HG03439 (cell line): ENCODE measurements around the gene HACD1.
A peak's percentile ranks its signal among the peaks of the same experiment; 100 is the strongest.

Experiments
- ATAC-seq: cut with Tn5 transposase; IDR thresholded peaks from one replicate; pipeline ENCODE4 v1.9.1; 2021; ENCODE audit warnings: mild to moderate bottlenecking, moderate library complexity; ENCODE audit not compliant: unreplicated experiment

Gene HACD1, protein sequence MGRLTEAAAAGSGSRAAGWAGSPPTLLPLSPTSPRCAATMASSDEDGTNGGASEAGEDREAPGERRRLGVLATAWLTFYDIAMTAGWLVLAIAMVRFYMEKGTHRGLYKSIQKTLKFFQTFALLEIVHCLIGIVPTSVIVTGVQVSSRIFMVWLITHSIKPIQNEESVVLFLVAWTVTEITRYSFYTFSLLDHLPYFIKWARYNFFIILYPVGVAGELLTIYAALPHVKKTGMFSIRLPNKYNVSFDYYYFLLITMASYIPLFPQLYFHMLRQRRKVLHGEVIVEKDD

DNA sequence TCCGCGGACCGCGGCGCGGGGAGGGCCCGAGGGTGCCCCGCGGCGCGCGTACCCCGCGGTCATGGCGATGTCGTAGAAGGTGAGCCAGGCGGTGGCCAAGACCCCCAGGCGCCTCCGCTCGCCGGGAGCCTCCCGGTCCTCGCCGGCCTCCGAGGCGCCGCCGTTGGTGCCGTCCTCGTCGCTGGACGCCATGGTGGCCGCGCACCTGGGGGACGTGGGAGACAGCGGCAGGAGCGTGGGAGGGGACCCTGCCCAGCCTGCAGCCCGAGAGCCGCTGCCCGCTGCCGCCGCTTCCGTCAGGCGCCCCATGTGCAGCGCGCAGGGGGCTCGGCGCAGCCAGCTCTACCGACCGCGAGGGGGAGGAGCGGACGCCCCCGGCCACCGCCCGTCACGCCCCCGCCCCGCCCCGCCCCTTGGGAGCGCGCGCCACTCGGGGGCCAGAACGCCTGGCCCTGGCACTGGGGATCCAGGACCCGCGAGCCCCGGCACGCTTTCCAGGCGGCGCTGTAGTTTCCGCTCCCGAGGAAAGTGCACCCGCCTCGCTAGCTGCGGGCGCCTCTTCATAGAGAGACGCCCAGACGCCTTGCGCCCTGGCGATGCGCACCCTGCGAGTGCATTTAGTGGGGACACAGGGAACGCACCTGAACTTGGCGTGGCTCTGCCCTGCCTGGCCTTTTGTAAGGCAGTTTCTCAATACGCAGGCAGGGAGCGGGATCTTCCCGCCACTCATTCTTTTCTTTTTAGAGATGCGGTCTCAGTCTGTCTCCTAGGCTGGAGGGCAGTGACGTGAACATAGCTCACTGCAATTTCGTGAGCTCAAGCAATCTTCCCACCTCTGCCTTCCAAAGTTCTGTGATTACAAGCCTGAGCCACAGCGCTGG is at the start of gene HACD1:
TSS of gene HACD1 (minus strand) at position 344 of the 881 bp plus-strand sequence. CDS start at position 309, 35 bp downstream.
- ATAC-seq: peak; percentile 51

DNA sequence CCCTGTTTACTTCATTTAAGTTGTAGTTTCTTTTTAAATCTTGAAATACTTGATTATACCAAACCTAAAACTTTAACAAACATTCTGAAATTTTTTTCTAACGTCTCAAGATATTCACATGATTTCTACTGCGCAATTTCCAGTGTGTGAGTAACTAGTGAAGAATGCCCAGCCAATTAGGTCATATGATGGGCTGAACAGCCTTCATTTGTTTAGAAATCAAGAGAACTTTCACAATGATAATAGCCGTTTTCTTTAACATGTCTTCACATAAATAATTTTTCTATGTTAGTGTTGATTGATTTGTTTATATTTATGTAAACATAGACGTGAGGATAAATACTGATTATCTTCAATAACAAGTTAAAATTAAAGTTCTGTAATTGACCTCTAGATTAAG is 48.6 kb upstream of the HACD1 start:
- ATAC-seq: no peak

DNA sequence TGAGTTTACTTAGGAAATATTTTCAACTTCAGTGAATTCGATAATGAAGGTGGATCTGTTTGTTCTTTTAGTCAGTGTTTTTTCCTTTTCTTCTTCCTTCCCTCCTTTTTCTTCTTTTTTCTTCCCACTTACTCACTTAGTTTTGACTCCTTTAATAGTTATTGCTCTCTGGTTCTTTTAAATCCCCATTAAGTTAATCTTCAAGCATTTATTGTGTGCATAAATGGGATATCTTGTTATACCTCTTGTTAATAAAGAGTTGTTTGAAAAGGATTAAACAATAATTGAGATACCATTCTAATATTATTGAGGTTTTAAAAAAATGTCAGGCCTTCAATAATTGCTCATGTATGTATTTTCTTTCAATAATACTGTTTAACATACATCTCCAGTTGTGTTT is 46.3 kb upstream of the HACD1 start:
- no peak for ATAC-seq

DNA sequence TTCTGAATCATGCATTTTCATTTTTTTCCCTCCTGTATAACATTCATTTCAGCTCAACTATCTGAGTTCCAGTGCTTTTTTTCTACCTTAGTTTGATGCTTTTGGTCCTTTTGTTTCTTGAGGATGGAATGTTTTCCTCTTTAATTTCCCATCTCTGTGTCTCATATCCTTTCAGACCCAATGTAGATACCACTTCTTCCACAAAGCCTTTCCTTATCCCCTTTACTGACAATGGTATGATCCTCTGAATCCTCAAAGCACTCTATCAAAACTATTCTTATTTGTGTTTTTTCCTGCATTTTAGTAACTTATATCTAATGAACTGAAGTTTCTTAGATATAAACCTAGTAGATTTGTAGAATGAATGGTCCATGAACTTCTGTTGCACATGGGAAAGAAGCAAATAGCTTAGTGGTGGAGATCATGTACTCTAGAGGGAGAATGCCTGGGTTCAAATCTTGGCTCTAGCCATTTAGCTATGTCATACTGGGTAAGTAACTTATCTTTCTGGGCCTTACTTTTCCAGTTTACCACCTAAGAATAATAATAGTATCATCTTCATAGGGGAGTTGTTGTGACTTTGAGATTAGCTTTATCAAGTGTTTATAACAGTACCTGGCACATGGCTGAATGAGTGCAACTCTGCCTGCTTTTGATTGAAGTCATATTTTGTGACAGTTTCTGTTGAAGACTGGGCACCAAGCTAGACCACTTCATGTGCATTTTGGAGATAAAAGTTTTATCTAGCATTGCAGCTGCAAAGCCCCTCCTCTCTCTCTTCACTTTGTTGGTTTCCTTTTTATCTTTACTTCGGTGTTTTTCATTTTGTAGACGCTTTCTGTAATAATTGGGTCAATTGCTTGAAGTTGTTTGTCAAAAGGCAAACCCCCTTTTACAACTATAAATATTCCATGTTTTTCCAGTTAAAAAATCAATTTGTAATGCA is 45.3 kb upstream of the HACD1 start:
- no peak for ATAC-seq

DNA sequence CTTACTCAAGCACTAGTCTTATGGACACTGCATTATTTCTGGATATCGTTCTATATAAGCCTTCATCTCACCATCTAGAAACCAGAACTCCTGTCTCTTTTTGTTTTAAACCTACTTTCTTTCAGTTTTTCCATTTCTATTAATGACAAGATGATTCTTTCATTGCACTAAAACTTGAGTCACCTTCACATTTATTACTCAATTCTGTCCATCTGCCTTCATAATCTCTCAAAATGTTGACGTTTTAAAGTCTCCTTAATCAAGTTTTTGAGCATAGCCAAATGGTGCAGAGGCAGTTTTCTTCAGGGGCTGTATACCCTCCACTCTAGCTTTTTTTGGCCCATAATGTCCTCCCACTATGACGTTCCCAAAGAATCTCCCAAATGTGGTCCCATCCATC is 44.3 kb upstream of the HACD1 start:
- ATAC-seq: no peak

DNA sequence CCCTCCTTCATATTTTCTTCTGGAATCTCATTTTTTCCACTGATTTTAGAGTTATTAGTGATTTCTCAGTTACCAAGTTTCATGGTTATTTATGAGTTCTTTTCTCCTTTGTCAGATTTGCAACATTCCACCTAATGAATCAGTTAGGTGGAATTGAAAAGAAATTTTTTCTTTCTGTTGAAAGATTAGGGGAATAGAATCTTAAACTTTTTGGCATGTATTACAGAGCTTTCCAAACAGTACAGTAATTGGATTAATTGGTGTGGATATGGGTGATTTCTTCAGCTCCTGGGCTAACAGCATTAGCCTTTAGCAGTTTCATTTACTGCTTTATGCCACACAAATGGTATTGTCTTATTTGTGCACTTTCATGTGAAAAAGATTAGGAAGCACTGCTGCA is 43.7 kb upstream of the HACD1 start:
- no peak for ATAC-seq

DNA sequence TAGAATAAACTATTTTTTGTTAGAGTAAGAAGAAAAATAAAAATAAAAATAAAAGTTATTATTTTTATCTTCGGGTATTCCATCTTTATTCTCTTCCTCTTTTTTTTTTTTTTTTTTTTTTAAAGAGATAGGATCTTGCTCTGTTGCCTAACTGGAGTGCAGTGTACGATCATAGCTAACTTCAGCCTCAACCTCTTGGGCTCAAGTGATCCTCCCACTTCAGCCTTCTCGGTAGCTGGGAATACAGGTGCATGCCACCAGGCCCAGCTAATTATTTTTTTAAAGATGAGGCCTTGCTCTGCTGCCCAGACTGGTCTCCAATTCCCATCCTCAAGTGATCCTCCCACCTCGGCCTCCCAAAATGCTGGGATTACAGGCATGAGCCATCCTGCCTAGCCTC is 42.2 kb upstream of the HACD1 start:
- ATAC-seq: no peak

DNA sequence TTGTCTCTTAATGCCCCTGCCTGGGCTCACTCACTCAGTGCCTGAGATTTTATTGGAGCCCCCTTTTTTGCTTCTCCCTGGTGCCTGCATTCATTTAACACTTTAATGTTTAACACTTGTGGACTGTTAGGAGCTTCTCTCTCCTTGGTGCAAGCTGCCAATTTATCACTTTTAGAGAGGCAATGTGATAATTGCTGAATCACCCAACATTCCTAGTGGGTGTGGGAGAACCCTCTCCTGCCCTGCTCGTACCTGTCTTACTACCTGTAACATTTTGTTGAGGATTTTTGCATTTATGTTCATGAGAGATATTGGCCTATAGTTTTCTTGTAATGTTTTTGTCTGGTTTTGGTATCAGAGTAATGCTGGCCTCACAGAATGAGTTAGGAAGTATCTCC is 39.9 kb upstream of the HACD1 start:
- ATAC-seq: no peak

DNA sequence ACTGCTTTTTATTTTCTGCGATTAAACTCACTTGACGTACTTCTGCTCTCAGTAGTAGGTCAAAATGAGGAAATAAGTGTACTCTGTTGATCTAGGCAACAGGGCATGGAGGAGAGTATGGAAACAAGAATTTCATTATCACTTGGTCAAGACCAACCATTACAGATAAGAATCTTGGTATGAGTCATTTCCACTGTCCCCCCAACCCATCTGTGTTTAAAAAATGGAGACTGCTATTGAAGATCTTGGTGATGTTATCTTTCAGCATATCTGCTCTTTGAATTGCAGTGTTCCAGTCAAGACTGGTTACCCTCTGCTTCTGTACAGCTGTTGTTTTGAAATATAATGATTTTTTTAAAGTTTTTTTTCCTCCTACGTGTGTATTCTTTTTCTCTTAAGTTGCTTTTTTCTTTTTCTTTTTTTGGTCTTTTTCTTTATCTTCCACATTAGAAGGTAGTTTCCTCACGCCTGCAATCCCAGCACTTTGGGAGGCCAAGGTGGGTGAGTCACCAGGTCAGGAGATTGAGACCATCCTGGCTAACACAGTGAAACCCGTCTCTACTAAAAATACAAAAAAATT is 38.5 kb upstream of the HACD1 start:
- peak; percentile 92 for ATAC-seq

DNA sequence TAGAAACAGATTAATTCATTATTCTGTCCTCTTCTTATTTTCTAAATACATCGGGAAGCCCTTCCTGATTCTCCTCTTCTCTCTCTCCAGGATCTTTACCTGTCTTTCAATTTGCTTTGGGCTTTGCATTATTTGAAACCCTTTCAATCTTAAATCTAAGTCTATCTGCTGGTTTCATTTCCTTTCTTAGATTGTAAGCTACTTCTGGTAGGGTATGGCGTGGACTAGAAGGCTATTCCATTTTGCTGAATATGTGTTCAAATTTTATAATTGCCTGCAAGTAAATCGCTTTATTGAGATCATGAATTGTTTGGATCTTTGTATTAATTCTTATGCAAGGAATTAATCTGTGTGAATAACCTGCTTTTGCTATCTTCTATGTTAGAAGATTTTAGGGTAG is 37.8 kb upstream of the HACD1 start:
- peak; percentile 17 for ATAC-seq

DNA sequence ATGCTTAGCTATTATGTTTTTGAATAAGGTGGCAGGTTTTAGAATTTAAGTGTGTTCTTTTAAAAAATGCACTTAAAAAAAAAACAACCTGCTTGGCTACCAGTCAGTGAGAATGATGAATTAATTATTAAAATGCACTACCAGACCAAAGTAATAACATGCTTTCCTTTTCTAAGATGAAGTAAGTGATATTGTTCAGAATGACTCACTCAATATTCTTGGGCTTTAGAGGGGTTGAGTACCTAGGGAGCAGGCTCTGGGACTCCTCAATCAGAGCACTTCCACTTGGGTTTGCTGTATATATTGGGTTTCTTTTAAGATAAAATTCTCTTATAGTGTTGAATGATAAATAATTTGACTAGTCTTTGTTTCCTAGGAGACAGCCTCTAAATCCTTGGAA is 35.4 kb upstream of the HACD1 start:
- no peak for ATAC-seq

DNA sequence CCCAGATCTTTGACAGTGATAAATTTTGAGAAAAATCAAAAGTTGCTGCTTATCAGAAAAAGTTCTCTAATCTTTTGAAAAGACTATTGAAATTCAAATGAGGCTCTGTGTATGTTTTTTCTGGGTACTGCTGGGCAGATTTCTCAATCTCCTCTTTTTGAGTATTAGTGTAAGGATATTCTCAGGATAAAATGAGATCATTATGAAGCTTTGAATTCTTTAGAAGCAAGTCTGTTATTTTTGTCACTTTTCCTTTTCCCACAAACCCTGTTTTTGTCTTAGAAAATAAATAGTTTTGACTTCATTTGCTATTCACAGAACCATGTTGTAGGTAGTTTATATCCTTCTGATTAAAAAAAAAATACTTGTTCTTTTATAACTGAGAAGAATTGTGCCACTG is 34.7 kb upstream of the HACD1 start:
- no peak for ATAC-seq

DNA sequence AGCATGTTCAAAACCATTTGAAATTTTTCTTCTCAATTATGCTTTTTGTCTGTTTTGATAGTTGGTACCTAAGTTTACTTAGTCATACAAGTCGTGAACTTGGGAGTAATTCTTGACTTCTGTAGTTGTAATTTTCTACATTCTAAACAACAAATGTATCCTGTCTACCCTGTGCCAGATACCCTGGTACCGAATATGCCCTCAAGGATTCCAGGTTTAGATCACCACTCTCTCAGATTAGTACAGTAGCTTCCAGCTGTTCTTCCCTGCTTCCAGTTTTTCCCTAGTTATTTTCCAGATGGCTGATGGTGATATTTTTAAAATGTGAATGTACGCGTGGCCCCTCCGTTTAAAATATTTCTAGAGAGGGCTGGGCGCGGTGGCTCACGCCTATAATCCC is 33.2 kb upstream of the HACD1 start:
- no peak for ATAC-seq

DNA sequence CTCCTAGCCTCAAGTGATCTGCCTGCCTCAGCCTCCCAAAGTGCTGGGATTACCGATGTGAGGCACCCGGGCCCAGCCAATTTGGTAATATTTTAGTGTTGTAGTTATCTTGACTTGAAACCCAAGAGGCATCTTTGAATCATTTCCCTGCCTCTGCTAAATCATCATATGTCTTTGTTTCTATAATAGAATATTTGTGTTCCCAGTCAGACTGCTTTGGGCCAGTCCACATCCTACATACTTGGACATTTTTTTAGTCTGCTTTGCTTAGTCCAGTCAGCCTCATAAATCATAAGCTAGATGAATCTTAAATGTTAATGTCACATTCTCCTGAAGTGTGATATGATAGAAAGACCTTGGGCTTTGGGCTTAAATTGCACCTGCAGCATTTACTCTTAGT is 32.7 kb upstream of the HACD1 start:
- no peak for ATAC-seq

DNA sequence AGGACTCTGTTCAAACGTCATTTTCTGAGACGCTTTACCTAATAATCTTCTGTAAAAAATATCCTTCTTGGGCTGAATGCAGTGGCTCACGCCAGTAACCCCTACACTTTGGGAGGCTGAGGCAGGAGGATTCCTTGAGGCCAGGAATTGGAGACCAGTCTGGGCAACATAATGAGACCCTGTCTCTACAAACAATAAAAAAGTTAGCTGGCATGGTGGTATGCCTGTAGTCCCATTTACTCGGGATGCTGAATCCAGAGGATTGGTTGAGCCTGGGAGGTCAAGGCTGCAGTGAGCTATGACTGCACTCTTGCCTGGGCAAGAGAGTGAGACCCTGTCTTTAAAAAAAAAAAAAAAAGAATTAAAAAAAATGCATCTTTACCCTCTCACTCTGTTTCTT is 31.9 kb upstream of the HACD1 start:
- no peak for ATAC-seq

DNA sequence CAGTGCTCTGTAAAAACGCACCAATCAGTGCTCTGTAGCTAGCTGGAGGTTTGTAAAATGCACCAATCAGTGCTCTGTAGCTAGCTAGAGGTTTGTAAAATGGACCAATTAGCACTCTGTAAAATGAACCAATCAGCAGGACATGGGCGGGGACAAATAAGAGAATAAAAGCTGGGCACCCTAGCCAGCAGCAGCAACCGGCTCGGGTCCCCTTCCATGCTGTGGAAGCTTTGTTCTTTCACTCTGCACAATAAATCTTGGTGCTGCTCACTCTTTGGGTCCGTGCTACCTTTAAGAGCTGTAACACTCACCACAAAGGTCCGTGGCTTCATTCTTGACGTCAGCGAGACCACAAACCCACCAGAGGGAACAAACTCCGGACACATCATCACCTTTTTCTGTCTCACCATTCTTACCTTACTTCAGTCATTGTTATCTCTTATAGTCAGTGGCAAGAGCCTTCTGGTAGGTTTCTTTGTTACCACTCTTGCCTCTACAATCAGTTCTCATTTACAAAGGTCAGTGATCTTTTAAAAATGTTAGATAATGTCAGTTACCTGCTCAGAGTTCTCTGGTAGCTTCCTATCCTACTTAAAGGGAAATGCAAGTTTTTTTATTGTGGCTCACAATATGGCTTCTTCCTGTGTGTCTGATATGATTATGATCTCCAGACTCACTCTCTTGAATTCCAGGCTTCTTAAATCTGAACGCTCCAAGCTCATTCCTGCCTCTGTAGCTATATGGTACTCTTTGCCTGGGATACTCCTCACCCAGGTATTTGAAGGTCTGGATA is 31.3 kb upstream of the HACD1 start:
- ATAC-seq: no peak

DNA sequence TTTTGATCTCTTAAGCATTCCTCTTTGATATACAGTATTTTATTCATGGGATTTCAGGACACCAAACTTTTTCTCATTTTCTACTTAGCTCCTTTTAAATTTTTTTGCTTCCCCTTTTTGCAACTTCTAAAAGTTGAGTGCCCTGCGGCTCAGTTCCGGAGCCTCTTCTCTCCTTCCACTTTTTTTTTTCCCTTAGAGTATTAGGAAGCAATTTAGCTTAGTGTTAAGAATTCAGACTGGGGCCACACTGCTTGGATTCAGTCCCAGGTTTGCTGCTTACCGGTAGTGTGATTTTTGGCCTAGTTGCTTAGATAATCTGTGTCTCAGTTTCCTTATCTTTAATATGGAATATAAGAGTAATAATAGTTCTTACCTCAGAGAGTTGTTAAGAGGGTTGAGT is 30.2 kb upstream of the HACD1 start:
- ATAC-seq: no peak

DNA sequence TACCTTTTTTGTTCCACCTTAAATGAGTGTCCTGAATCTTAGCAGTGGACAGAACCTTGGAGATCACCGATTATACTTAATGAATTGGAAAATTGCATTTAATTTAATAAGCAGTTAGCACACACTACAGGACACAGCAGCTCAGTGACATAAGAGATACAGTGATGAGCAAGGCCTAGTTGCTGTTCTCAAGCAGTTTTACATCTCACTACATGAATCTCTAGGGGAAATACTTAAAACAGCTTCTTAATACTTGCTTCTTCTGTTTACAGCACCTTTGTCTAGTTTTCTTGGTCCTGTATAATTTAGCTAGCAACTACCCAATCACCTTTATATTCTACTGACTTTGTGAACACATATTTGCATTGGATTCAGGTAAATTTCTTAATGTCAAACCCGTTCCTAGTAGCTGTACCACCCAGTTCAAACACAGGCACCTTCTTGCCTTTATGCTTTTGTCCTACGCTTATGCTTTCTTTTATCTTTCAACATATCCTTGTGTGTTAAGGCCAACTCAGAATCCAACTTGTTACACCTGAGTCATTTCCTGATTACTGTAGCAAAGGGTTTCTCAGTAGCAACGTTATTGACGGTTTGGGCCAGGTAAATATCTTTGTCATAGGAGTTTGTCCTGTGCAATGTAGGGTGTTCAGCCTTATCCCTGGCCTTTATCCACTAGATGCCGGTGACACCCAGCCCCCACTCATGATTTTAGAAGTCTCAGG is 28.6 kb upstream of the HACD1 start:
- ATAC-seq: no peak

DNA sequence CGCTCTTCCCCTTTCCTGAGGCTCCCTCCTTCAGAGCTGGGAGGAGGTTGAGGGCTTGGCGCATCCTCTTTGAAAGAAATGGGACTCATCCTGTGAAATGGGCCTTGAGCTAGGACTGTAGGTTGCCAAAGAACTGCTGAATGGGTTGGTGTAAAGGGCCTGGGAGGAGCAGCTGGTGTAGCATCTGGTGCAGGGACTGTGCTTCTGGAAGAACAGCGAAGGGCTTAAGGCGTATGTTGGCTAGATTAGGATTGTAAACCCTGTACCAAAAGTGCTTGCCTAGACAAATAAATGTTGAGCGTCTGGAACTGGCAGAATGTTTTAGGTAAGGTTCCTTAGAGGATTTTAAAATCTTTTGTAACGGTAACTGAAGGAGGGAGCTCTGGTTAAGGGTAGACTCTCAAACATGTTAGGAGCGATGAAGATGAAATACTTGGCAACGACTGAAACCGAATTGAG is 27.3 kb upstream of the HACD1 start:
- ATAC-seq: peak; percentile 40
